B cell (primary cell): ENCODE measurements around the gene TMEM116. TPM values are rescaled to one million over a fixed set of nuclear protein-coding genes. Genes with fewer than 3 reads are reported as not detected.

ENCODE experiments used
- ATAC-seq: fragments of 200-7000 bp; cut with Tn5 transposase; one replicate; pipeline ENCODE4 v1.10.0; 2021; ENCODE audit warnings: low read depth, mild to moderate bottlenecking, moderate number of reproducible peaks, moderate library complexity
- CTCF ChIA-PET: fragments of 350-600 bp; sonication (Branson Sonifier 250); formaldehyde crosslinking; loops from one replicate; lab custom pipeline; 2021; ENCODE audit warnings: antibody characterized with exemption, inconsistent platforms; lab: Charles Lee
- POLR2A ChIA-PET: fragments of 350-600 bp; sonication (Branson Sonifier 250); formaldehyde crosslinking; loops from one replicate; lab custom pipeline; 2021; ENCODE audit warnings: antibody characterized with exemption; lab: Charles Lee
- DNase-seq: peaks from one replicate; pipeline ENCODE4 v3.0.0; 2013
- H2AFZ ChIP-seq: 2 replicates; pipeline ENCODE4 v1.6.1; 2012; ENCODE audit warnings: mild to moderate bottlenecking, low read depth, low read length; ENCODE audit not compliant: insufficient read depth, poor library complexity, severe bottlenecking
- H3K27ac ChIP-seq, 2 donors: 1 replicate in 1 of 2; 2 replicates in 1 of 2; pipeline ENCODE4 v1.5.1; 2012 to 2013; ENCODE audit warnings: low read length in 2 of 2, mild to moderate bottlenecking in 2 of 2, moderate library complexity in 1 of 2
- H3K27me3 ChIP-seq, 4 experiments: fragments of 200-600 bp in 1 of 4; sonication (generic) in 1 of 4; replicated peaks in 1 of 4; 1 replicate in 2 of 4; 2 replicates in 2 of 4; pipeline versions ENCODE4 v1.6.1 to v1.7.0; 2013 to 2016; ENCODE audit warnings: low read length in 3 of 4, mild to moderate bottlenecking in 2 of 4, mixed read lengths in 1 of 4, moderate library complexity in 1 of 4; ENCODE audit not compliant: insufficient read depth in 4 of 4, control insufficient read depth in 3 of 4; ENCODE audit errors: control extremely low read depth in 1 of 4
- H3K36me3 ChIP-seq, 2 experiments: replicated peaks in 1 of 2; 1 replicate in 1 of 2; 2 replicates in 1 of 2; pipeline versions ENCODE4 v1.6.1 to v1.7.1; 2013; ENCODE audit warnings: low read length in 1 of 2; ENCODE audit not compliant: insufficient read depth in 2 of 2, control insufficient read depth in 1 of 2; ENCODE audit errors: control extremely low read depth in 1 of 2, extremely low read depth in 1 of 2
- H3K4me1 ChIP-seq, 2 donors: fragments of 200-600 bp in 1 of 2; sonication (generic) in 1 of 2; 1 replicate in 1 of 2; 2 replicates in 1 of 2; pipeline versions ENCODE4 v1.5.1 to v1.6.1; 2013 to 2017; ENCODE audit warnings: low read length in 2 of 2; ENCODE audit not compliant: control insufficient read depth in 2 of 2, insufficient read depth in 2 of 2
- H3K4me2 ChIP-seq: replicated peaks from 2 replicates; pipeline ENCODE3; 2012; ENCODE audit warnings: mild to moderate bottlenecking, low read depth, low read length; ENCODE audit not compliant: poor library complexity, severe bottlenecking
- H3K4me3 ChIP-seq, 5 experiments: fragments of 200-600 bp in 1 of 5; sonication (generic) in 1 of 5; 1 replicate in 3 of 5; 2 replicates in 2 of 5; pipeline versions ENCODE4 v1.5.1 to v1.7.0; 2011 to 2016; ENCODE audit warnings: low read length in 4 of 5, mild to moderate bottlenecking in 4 of 5, low read depth in 2 of 5, control low read depth in 1 of 5, moderate library complexity in 1 of 5; ENCODE audit not compliant: insufficient read depth in 1 of 5; ENCODE audit errors: control extremely low read depth in 1 of 5, extremely low read depth in 1 of 5
- H3K79me2 ChIP-seq: fragments of 200-600 bp; sonication (generic); one replicate; pipeline ENCODE4 v1.6.0; 2016; ENCODE audit warnings: low read length; ENCODE audit not compliant: control insufficient read depth, insufficient read depth
- H3K9ac ChIP-seq: fragments of 200-600 bp; sonication (generic); 2 replicates; pipeline ENCODE4 v1.6.1; 2017; ENCODE audit warnings: mild to moderate bottlenecking, low read length, moderate library complexity
- H3K9me3 ChIP-seq, 3 donors: one replicate each; pipeline versions ENCODE4 v1.6.1 to v1.7.1; 2013; ENCODE audit warnings: low read length in 2 of 3; ENCODE audit not compliant: control insufficient read depth in 2 of 3, insufficient read depth in 1 of 3; ENCODE audit errors: control extremely low read depth in 1 of 3
- H4K20me1 ChIP-seq: 2 replicates; pipeline ENCODE4 v1.6.0; 2012; ENCODE audit warnings: mild to moderate bottlenecking, low read length; ENCODE audit not compliant: insufficient read depth, control insufficient read depth, poor library complexity, severe bottlenecking
- H3K27ac Mint-ChIP-seq: one replicate; pipeline ENCODE4 v1.8.0; 2021; ENCODE audit warnings: mixed read lengths
- H3K27me3 Mint-ChIP-seq: one replicate; pipeline ENCODE4 v1.8.0; 2021; ENCODE audit warnings: mixed read lengths
- H3K4me1 Mint-ChIP-seq: one replicate; pipeline ENCODE4 v1.8.0; 2021; ENCODE audit warnings: mixed read lengths
- H3K4me3 Mint-ChIP-seq: one replicate; pipeline ENCODE4 v1.8.0; 2021; ENCODE audit warnings: mixed read lengths
- H3K9me3 Mint-ChIP-seq: one replicate; pipeline ENCODE4 v1.8.0; 2022; ENCODE audit warnings: mixed read lengths; ENCODE audit not compliant: insufficient read depth
- CTCF ChIP-seq: fragments of 200-600 bp; IDR thresholded peaks from one replicate; pipeline ENCODE4 v1.8.0; 2022; ENCODE audit warnings: antibody characterized with exemption, mild to moderate bottlenecking
- EZH2 ChIP-seq: IDR thresholded peaks from 2 replicates; pipeline ENCODE4 v1.6.1; 2012; ENCODE audit warnings: borderline replicate concordance, low read depth, mild to moderate bottlenecking, moderate library complexity, low read length; ENCODE audit not compliant: insufficient read depth, poor library complexity, severe bottlenecking
- WGBS: methylation state at CpG from one replicate; pipeline ENCODE4 v1.1.5; 2013; ENCODE audit warnings: missing lambda C conversion rate; ENCODE audit not compliant: insufficient coverage; 5-methylcytosine and 5-hydroxymethylcytosine counted together
- intact Hi-C: fragments of 100-400 bp; cut with micrococcal nuclease; formaldehyde crosslinking; loops from one replicate; pipeline ENCODE4 v1.10.0; 2022
- polyA plus RNA-seq: library from polyadenylated mRNA; depleted of rRNA; stranded (reverse); fragments of >200 nt; gene quantifications from 2 replicates; pipeline ENCODE4 v1.2.3, GENCODE V29; 2012
- total RNA-seq, 2 donors: library from RNA; stranded (reverse); fragments of 120-200 nt in 1 of 2; gene quantifications; 1 replicate in 1 of 2; 2 replicates in 1 of 2; pipeline versions ENCODE4 v1.2.3 to v1.2.4, GENCODE V29; 2013 to 2022

Gene TMEM116
- total and polyA plus RNA-seq, 2 donors (not counting 1 experiment from before 2014, with no cell fraction given): 7.9 to 11.7 TPM

- TF ChIP-seq EZH2 (no peak), CTCF (no peak)
- H3K9ac ChIP-seq: no peak overlapping the region
- H3K4me2 ChIP-seq: no peak overlapping the region
- Mint-ChIP-seq H3K27me3 (no peaks in the 10 kb centered on the region), H3K9me3 (no peaks in the 10 kb centered on the region), H3K4me1 (peaks cover 2% of the 10 kb centered on the region), H3K27ac (no peak overlapping the region), H3K4me3 (no peak overlapping the region)
- POLR2A ChIA-PET: no interaction called here
- whole genome bisulfite sequencing: 93% methylated on average over 3 of the region's 4 CpGs
- no peak overlapping the region for H2AFZ ChIP-seq
- no peaks in the 10 kb centered on the region for H3K79me2 ChIP-seq
- H4K20me1 ChIP-seq: no peaks in the 10 kb centered on the region
- H3K27ac ChIP-seq: peak overlapping the region in 1 of 2 donors; percentile 17
- no peak overlapping the region for H3K4me3 ChIP-seq
- ATAC-seq: no peak
- CTCF ChIA-PET: interaction anchor here (0.6 kb wide), 2 partner anchors 40 to 352 kb away, joined by 4 read pairs; no protein-coding TSS in a partner anchor
- no peaks in the 10 kb centered on the region for H3K9me3 ChIP-seq
- no peaks in the 10 kb centered on the region for H3K4me1 ChIP-seq
- no peaks in the 10 kb centered on the region for H3K27me3 ChIP-seq
- no peak for DNase-seq
- intact Hi-C loops: no loop called here
- H3K36me3 ChIP-seq: peaks cover 15 to 43% of the 10 kb centered on the region in 2 experiments
These were observed 22.3 kb upstream of the TMEM116 start for GRCh38 chr12:112035219-112035785.

- Histone ChIP-seq H3K4me1 (no peaks in the 10 kb centered on the region), H3K79me2 (no peaks in the 10 kb centered on the region), H3K9ac (no peak overlapping the region), H3K9me3 (no peaks in the 10 kb centered on the region), H2AFZ (no peak overlapping the region), H3K27me3 (no peaks in the 10 kb centered on the region), H3K27ac (no peak overlapping the region), H3K36me3 (peaks cover 16 to 36% of the 10 kb centered on the region in 2 experiments), H3K4me2 (no peak overlapping the region), H3K4me3 (no peak overlapping the region), H4K20me1 (no peaks in the 10 kb centered on the region)
- ATAC-seq (no peak), DNase-seq (no peak)
- POLR2A ChIA-PET: interaction anchor here (0.7 kb wide), 1 partner anchor 12 kb away, joined by 3 read pairs; no protein-coding TSS in a partner anchor
- Mint-ChIP-seq H3K9me3 (no peaks in the 10 kb centered on the region), H3K4me3 (no peak overlapping the region), H3K27me3 (no peaks in the 10 kb centered on the region), H3K27ac (no peak overlapping the region), H3K4me1 (peaks cover 10% of the 10 kb centered on the region)
- WGBS: 88% methylated on average over 1 of the region's 5 CpGs
- intact Hi-C loops: loop anchor here (5.0 kb wide), 1 partner anchor 85 kb away; no protein-coding TSS in a partner anchor
- TF ChIP-seq CTCF (no peak), EZH2 (no peak)
- CTCF ChIA-PET: no interaction called here
These were observed 19.3 kb upstream of the TMEM116 start for GRCh38 chr12:112032292-112032691.
